ENCODE data around the gene B4GALNT2.

GRCh38 chr17:49121696-49122292 is 10.8 kb upstream of the B4GALNT2 start:
- TF ChIP-seq CTCF (conservative IDR thresholded peaks at IDR 0.05; ENCODE audit: low read depth, low read length) (no peak), EZH2 (IDR thresholded peaks at IDR 0.05; ENCODE audit: low read length, unreplicated experiment) (no peak), EZH2phosphoT487 (IDR thresholded peaks at IDR 0.05; ENCODE audit: borderline replicate concordance, low read length) (no peak)

Measured in PC-3 (cell line).